ENCODE results near the gene GP2. TPM values are rescaled to one million over a fixed set of nuclear protein-coding genes. Genes with fewer than 3 reads are reported as not detected.

The GP2 gene
- total RNA-seq, 1 experiment from 2014 or later = not detected

- no peaks in the 10 kb centered on the region for H3K4me1 ChIP-seq
- no peaks in the 10 kb centered on the region for H3K4me1 Mint-ChIP-seq (ENCODE audit: low read depth, unreplicated experiment)
- no TSS peak for BruUV-seq (replicated peaks)
- H3K9me3 ChIP-seq = no peaks in the 10 kb centered on the region
- H3K9me3 Mint-ChIP-seq (ENCODE audit: unreplicated experiment) = no peaks in the 10 kb centered on the region
- no peaks in the 10 kb centered on the region for H3K36me3 ChIP-seq (ENCODE audit: control insufficient read depth, insufficient read depth, low read length)
- DNase-seq = no peak
- H3K27me3 Mint-ChIP-seq (ENCODE audit: insufficient read depth, unreplicated experiment) = peaks cover 13% of the 10 kb centered on the region
- ChIA-PET CTCF (interaction anchor here (0.7 to 1.6 kb wide), 2 partner anchors 9 to 15 kb away, joined by 3 read pairs; no protein-coding TSS in a partner anchor), POLR2A (no interaction called here)
- H3K27ac Mint-ChIP-seq (ENCODE audit: unreplicated experiment) = no peak overlapping the region
- H3K4me3 Mint-ChIP-seq (ENCODE audit: unreplicated experiment) = no peak overlapping the region
- H3K4me3 ChIP-seq (ENCODE audit: low read depth, low read length) = no peak overlapping the region
- no peaks in the 10 kb centered on the region for H3K36me3 Mint-ChIP-seq (ENCODE audit: insufficient read depth, unreplicated experiment)
- no peaks in the 10 kb centered on the region; the same call in 1 of the 2 replicates for H3K27me3 ChIP-seq (replicated peaks; ENCODE audit: control insufficient read depth, insufficient read depth, low read length)
- no peak for TF ChIP-seq CTCF (IDR thresholded peaks at IDR 0.05; ENCODE audit: insufficient read depth in 1 of 2, low read depth in 1 of 2, low read length in 1 of 2, severe bottlenecking in 1 of 2, unreplicated experiment in 1 of 2)
- intact Hi-C loops (cut with micrococcal nuclease; ENCODE audit: unreplicated experiment) = no loop called here
These were observed 35.8 kb downstream of the GP2 start for GRCh38 chr16:20291208-20292206.

GRCh38 chr16:20289571-20289970, 37.7 kb downstream of the GP2 start:
- Histone ChIP-seq H3K36me3 (ENCODE audit: control insufficient read depth, insufficient read depth, low read length) (no peaks in the 10 kb centered on the region), H3K4me1 (no peaks in the 10 kb centered on the region), H3K9me3 (no peaks in the 10 kb centered on the region), H3K27me3 (replicated peaks; ENCODE audit: control insufficient read depth, insufficient read depth, low read length) (no peaks in the 10 kb centered on the region; the same call in 1 of the 2 replicates), H3K4me3 (ENCODE audit: low read depth, low read length) (no peak overlapping the region)
- Mint-ChIP-seq H3K4me1 (ENCODE audit: low read depth, unreplicated experiment) (no peaks in the 10 kb centered on the region), H3K4me3 (ENCODE audit: unreplicated experiment) (no peak overlapping the region), H3K27ac (ENCODE audit: unreplicated experiment) (no peak overlapping the region), H3K9me3 (ENCODE audit: unreplicated experiment) (no peaks in the 10 kb centered on the region), H3K36me3 (ENCODE audit: insufficient read depth, unreplicated experiment) (no peaks in the 10 kb centered on the region), H3K27me3 (ENCODE audit: insufficient read depth, unreplicated experiment) (peaks cover 16% of the 10 kb centered on the region)
- intact Hi-C loops (cut with micrococcal nuclease; ENCODE audit: unreplicated experiment) = no loop called here
- POLR2A ChIA-PET = no interaction called here
- no peak for TF ChIP-seq CTCF (IDR thresholded peaks at IDR 0.05; ENCODE audit: insufficient read depth in 1 of 2, low read depth in 1 of 2, low read length in 1 of 2, severe bottlenecking in 1 of 2, unreplicated experiment in 1 of 2)
- CTCF ChIA-PET = no interaction called here
- no TSS peak for BruUV-seq (replicated peaks)
- no peak for DNase-seq

- Mint-ChIP-seq H3K4me1 (ENCODE audit: low read depth, unreplicated experiment) (no peaks in the 10 kb centered on the region), H3K27me3 (ENCODE audit: insufficient read depth, unreplicated experiment) (peaks cover 24% of the 10 kb centered on the region), H3K27ac (ENCODE audit: unreplicated experiment) (no peak overlapping the region), H3K9me3 (ENCODE audit: unreplicated experiment) (peaks cover 4% of the 10 kb centered on the region), H3K36me3 (ENCODE audit: insufficient read depth, unreplicated experiment) (no peaks in the 10 kb centered on the region), H3K4me3 (ENCODE audit: unreplicated experiment) (no peak overlapping the region)
- ChIA-PET CTCF (no interaction called here), POLR2A (no interaction called here)
- Histone ChIP-seq H3K4me3 (ENCODE audit: low read depth, low read length) (no peak overlapping the region), H3K36me3 (ENCODE audit: control insufficient read depth, insufficient read depth, low read length) (no peaks in the 10 kb centered on the region), H3K4me1 (no peaks in the 10 kb centered on the region), H3K9me3 (no peaks in the 10 kb centered on the region), H3K27me3 (replicated peaks; ENCODE audit: control insufficient read depth, insufficient read depth, low read length) (no peaks in the 10 kb centered on the region)
- no peak for DNase-seq
- TF ChIP-seq CTCF (IDR thresholded peaks at IDR 0.05; ENCODE audit: insufficient read depth in 1 of 2, low read depth in 1 of 2, low read length in 1 of 2, severe bottlenecking in 1 of 2, unreplicated experiment in 1 of 2) = no peak
- intact Hi-C loops (cut with micrococcal nuclease; ENCODE audit: unreplicated experiment) = no loop called here
- no TSS peak for BruUV-seq (replicated peaks)
These were observed 41.3 kb downstream of the GP2 start for GRCh38 chr16:20285993-20286499.
